ENCODE measurements around the gene DNAJB8.

The DNAJB8 gene

GRCh38 chr3:128493570-128494366, 27.1 kb upstream of the DNAJB8 start:
- DNase-seq: no peak

- DNase-seq: no peak
Measured at GRCh38 chr3:128492671-128493569, 26.2 kb upstream of the DNAJB8 start, which contains the start of gene GATA2. GATA2 (minus strand) TSS chr3:128493201; CDS start chr3:128487031, 6,170 bp downstream.

- DNase-seq: no peak
Measured at GRCh38 chr3:128491941-128492670, 25.4 kb upstream of the DNAJB8 start.

- no peak for DNase-seq
Measured at GRCh38 chr3:128491691-128491940, 24.9 kb upstream of the DNAJB8 start.

GRCh38 chr3:128490915-128491690, 24.4 kb upstream of the DNAJB8 start:
- DNase-seq: no peak

- DNase-seq: no peak
Measured at GRCh38 chr3:128490650-128490914, 23.9 kb upstream of the DNAJB8 start.

GRCh38 chr3:128489927-128490649, 23.4 kb upstream of the DNAJB8 start:
- peak; percentile 40 for DNase-seq

- DNase-seq: no peak
Measured at GRCh38 chr3:128489674-128489926, 22.9 kb upstream of the DNAJB8 start.

- DNase-seq: peak; percentile 56
Measured at GRCh38 chr3:128488991-128489673, 22.4 kb upstream of the DNAJB8 start.

GRCh38 chr3:128488636-128488990, 21.9 kb upstream of the DNAJB8 start:
- no peak for DNase-seq

GRCh38 chr3:128487813-128488635, 21.3 kb upstream of the DNAJB8 start:
- DNase-seq: peak; percentile 85

GRCh38 chr3:128487538-128487812, 20.8 kb upstream of the DNAJB8 start:
- DNase-seq: no peak

- peak; percentile 34 for DNase-seq
Measured at GRCh38 chr3:128486681-128487537, 20.2 kb upstream of the DNAJB8 start.

GRCh38 chr3:128486205-128486628, 19.5 kb upstream of the DNAJB8 start:
- no peak for DNase-seq

- no peak for DNase-seq
Measured at GRCh38 chr3:128485282-128486204, 18.9 kb upstream of the DNAJB8 start.

GRCh38 chr3:128484404-128485281, 18.0 kb upstream of the DNAJB8 start:
- no peak for DNase-seq

GRCh38 chr3:128483657-128484403, 17.1 kb upstream of the DNAJB8 start:
- no peak for DNase-seq

Measured in fibroblast of skin of right quadriceps (primary cell).